ENCODE measurements around the gene CAMKMT.

The CAMKMT gene

GRCh38 chr2:44744961-44745892, 383.5 kb downstream of the CAMKMT start:
- no peak for DNase-seq (ENCODE audit: low read depth)

GRCh38 chr2:44745922-44746766, 384.4 kb downstream of the CAMKMT start:
- no peak for DNase-seq (ENCODE audit: low read depth)

- DNase-seq (ENCODE audit: low read depth) = no peak
Observed at GRCh38 chr2:44746856-44747615, 385.3 kb downstream of the CAMKMT start.

- no peak for DNase-seq (ENCODE audit: low read depth)
Observed at GRCh38 chr2:44747794-44748193, 386.0 kb downstream of the CAMKMT start.

GRCh38 chr2:44751754-44752479, 390.2 kb downstream of the CAMKMT start:
- DNase-seq (ENCODE audit: low read depth) = no peak

GRCh38 chr2:44752761-44753160, 391.0 kb downstream of the CAMKMT start:
- DNase-seq (ENCODE audit: low read depth) = no peak

GRCh38 chr2:44753552-44754285, 392.0 kb downstream of the CAMKMT start:
- DNase-seq (ENCODE audit: low read depth) = no peak

- no peak for DNase-seq (ENCODE audit: low read depth)
Observed at GRCh38 chr2:44758591-44758990, 396.8 kb downstream of the CAMKMT start.

- no peak for DNase-seq (ENCODE audit: low read depth)
Observed at GRCh38 chr2:44759823-44760222, 398.1 kb downstream of the CAMKMT start.

GRCh38 chr2:44763275-44763782, 401.6 kb downstream of the CAMKMT start:
- no peak for DNase-seq (ENCODE audit: low read depth)

- DNase-seq (ENCODE audit: low read depth) = no peak
Observed at GRCh38 chr2:44766220-44766619, 404.5 kb downstream of the CAMKMT start.

- no peak for DNase-seq (ENCODE audit: low read depth)
Observed at GRCh38 chr2:44766777-44767176, 405.0 kb downstream of the CAMKMT start.

- DNase-seq (ENCODE audit: low read depth) = no peak
Observed at GRCh38 chr2:44767691-44768090, 405.9 kb downstream of the CAMKMT start.

GRCh38 chr2:44768438-44769236, 406.9 kb downstream of the CAMKMT start:
- DNase-seq (ENCODE audit: low read depth) = no peak

GRCh38 chr2:44769349-44770011, 407.7 kb downstream of the CAMKMT start:
- no peak for DNase-seq (ENCODE audit: low read depth)

- DNase-seq (ENCODE audit: low read depth) = no peak
Observed at GRCh38 chr2:44770221-44771195, 408.8 kb downstream of the CAMKMT start.

- DNase-seq (ENCODE audit: low read depth) = no peak
Observed at GRCh38 chr2:44771522-44771921, 409.8 kb downstream of the CAMKMT start.

- DNase-seq (ENCODE audit: low read depth) = no peak
Observed at GRCh38 chr2:44772131-44772530, 410.4 kb downstream of the CAMKMT start.

All from stimulated activated CD8-positive, alpha-beta memory T cell treated with anti-CD3 and anti-CD28 coated beads, Interleukin-12 subunit alpha, Interleukin-12 subunit beta, amount 100 ng/mL, for 4 hours (primary cell).